GM23248 (cell line): Measurements from ENCODE around the gene CTR9. TPM values are rescaled to one million over a fixed set of nuclear protein-coding genes. Genes with fewer than 3 reads are reported as not detected.

Experiments
- DNase-seq: peaks from one replicate; pipeline ENCODE4 v3.0.0-alpha.2; 2015
- H2AFZ ChIP-seq: fragments of 200-600 bp; sonication (generic); 2 replicates; pipeline ENCODE4 v1.6.1; 2016; ENCODE audit warnings: antibody characterized with exemption
- H3F3A ChIP-seq: fragments of 200-600 bp; sonication (generic); 2 replicates; pipeline ENCODE4 v1.6.1; 2016; ENCODE audit warnings: mild to moderate bottlenecking, antibody characterized with exemption, mixed run types; ENCODE audit not compliant: insufficient read depth
- H3K27ac ChIP-seq: fragments of 200-600 bp; sonication (generic); 2 replicates; pipeline ENCODE4 v1.5.1; 2016; ENCODE audit warnings: mild to moderate bottlenecking
- H3K27me3 ChIP-seq: fragments of 200-600 bp; sonication (generic); replicated peaks from 2 replicates; pipeline ENCODE4 v1.6.1; 2016; ENCODE audit warnings: mild to moderate bottlenecking; ENCODE audit not compliant: insufficient read depth
- H3K36me3 ChIP-seq: fragments of 200-600 bp; sonication (generic); 2 replicates; pipeline ENCODE4 v1.6.1; 2016; ENCODE audit warnings: low read depth, mild to moderate bottlenecking
- H3K4me1 ChIP-seq: fragments of 200-600 bp; sonication (generic); 2 replicates; pipeline ENCODE4 v1.6.1; 2016; ENCODE audit warnings: mild to moderate bottlenecking; ENCODE audit not compliant: insufficient read depth
- H3K4me2 ChIP-seq: fragments of 200-600 bp; sonication (generic); one replicate; pipeline ENCODE4 v1.6.1; 2016; ENCODE audit warnings: mild to moderate bottlenecking; ENCODE audit not compliant: unreplicated experiment
- H3K4me3 ChIP-seq: fragments of 200-600 bp; sonication (generic); 2 replicates; pipeline ENCODE4 v1.5.1; 2016; ENCODE audit warnings: mild to moderate bottlenecking
- H3K79me2 ChIP-seq: fragments of 200-600 bp; sonication (generic); 2 replicates; pipeline ENCODE4 v1.6.1; 2016; ENCODE audit warnings: mild to moderate bottlenecking; ENCODE audit not compliant: insufficient read depth
- H3K9ac ChIP-seq: fragments of 200-600 bp; sonication (generic); 2 replicates; pipeline ENCODE4 v1.6.1; 2016; ENCODE audit warnings: mild to moderate bottlenecking
- H3K9me2 ChIP-seq: fragments of 200-600 bp; sonication (generic); 2 replicates; pipeline ENCODE4 v1.6.1; 2016; ENCODE audit warnings: mixed run types, mild to moderate bottlenecking, moderate library complexity; ENCODE audit not compliant: insufficient read depth
- H3K9me3 ChIP-seq: fragments of 200-600 bp; sonication (generic); one replicate; pipeline ENCODE4 v1.6.1; 2017; ENCODE audit warnings: low read depth
- H4K20me1 ChIP-seq: fragments of 200-600 bp; sonication (generic); 2 replicates; pipeline ENCODE4 v1.6.0; 2016; ENCODE audit not compliant: insufficient read depth
- EZH2 ChIP-seq: fragments of 200-600 bp; sonication (generic); IDR thresholded peaks from 2 replicates; pipeline ENCODE4 v1.6.1; 2018; ENCODE audit warnings: antibody characterized with exemption, mild to moderate bottlenecking; ENCODE audit not compliant: insufficient read depth, poor library complexity, severe bottlenecking
- EZH2phosphoT487 ChIP-seq: fragments of 200-600 bp; sonication (generic); IDR thresholded peaks from 2 replicates; pipeline ENCODE4 v1.6.1; 2018; ENCODE audit warnings: antibody characterized with exemption, moderate library complexity, mild to moderate bottlenecking, low read depth; ENCODE audit not compliant: insufficient read depth
- WGBS, 2 experiments: methylation state at CpG; one replicate each; pipeline ENCODE4 v1.1.6; 2015 to 2017; ENCODE audit warnings: low lambda C conversion rate in 2 of 2, low coverage in 1 of 2; ENCODE audit errors: missing lambda C conversion rate in 2 of 2; 5-methylcytosine and 5-hydroxymethylcytosine counted together
- in situ Hi-C: fragments of 300-500 bp; cut with MboI; formaldehyde crosslinking; loops from 2 replicates; pipeline ENCODE4 v1.15.0; 2020
- polyA plus RNA-seq: library from polyadenylated mRNA; unstranded; fragments of >200 nt; fragmentation: Nextera tagmentation; extraction: Ambion mirVana; gene quantifications from 2 replicates; pipeline ENCODE4 v1.2.1, GENCODE V29; 2016
- small RNA-seq: library from RNA; depleted of rRNA; stranded (forward); fragments of <200 nt; gene quantifications from one replicate; pipeline ENCODE3, GENCODE V24; 2014; ENCODE audit warnings: low read depth, low replicate concordance
- total RNA-seq: library from RNA; depleted of rRNA; stranded (reverse); fragments of >200 nt; shearing (Covaris generic); gene quantifications from 2 replicates; pipeline ENCODE4 v1.2.3, GENCODE V29; 2014; rRNA removed

The CTR9 gene
- total and polyA plus RNA-seq, 2 experiments from 2014 or later, result 20.2 to 32.3 TPM

DNA sequence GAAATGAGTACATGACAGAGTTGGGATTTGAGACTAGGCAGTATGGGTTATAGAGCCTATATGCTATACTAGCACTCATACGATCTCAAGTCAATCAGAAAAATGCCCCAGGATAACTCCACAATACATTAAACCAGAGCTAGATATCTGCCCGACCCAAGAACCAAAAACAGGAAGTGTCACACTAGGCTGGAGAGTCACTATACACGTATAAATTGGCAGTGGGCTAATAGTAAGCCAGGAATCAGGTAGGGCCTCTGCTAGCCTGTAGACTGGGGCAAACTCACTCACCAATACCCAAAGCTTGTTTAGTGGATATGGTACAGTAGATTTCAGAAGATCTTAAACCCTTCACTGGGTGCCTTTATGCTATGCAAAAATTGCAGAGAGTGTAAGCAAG, 73.8 kb downstream of the CTR9 start:
- no peak overlapping the region for H3K9ac ChIP-seq
- H3K9me3 ChIP-seq, result no peaks in the 10 kb centered on the region
- H3K27me3 ChIP-seq, result no peaks in the 10 kb centered on the region
- H3K9me2 ChIP-seq, result no peaks in the 10 kb centered on the region
- in situ Hi-C loops, result no loop called here
- H3K79me2 ChIP-seq, result no peaks in the 10 kb centered on the region
- H4K20me1 ChIP-seq, result no peaks in the 10 kb centered on the region
- H3K4me1 ChIP-seq, result 0 out of 2 replicates have a peak, but pooled peaks cover 9% of the 10 kb centered on the region
- no peak overlapping the region for H3K4me3 ChIP-seq
- no peaks in the 10 kb centered on the region for H3K36me3 ChIP-seq
- no peaks in the 10 kb centered on the region for H3F3A ChIP-seq
- H3K27ac ChIP-seq, result no peak overlapping the region
- WGBS, 2 experiments, result 84% methylated on average over 3 of the region's 3 CpGs
- DNase-seq, result no peak
- H3K4me2 ChIP-seq, result no peak overlapping the region
- TF ChIP-seq EZH2 (no peak), EZH2phosphoT487 (no peak)
- no peak overlapping the region for H2AFZ ChIP-seq

DNA sequence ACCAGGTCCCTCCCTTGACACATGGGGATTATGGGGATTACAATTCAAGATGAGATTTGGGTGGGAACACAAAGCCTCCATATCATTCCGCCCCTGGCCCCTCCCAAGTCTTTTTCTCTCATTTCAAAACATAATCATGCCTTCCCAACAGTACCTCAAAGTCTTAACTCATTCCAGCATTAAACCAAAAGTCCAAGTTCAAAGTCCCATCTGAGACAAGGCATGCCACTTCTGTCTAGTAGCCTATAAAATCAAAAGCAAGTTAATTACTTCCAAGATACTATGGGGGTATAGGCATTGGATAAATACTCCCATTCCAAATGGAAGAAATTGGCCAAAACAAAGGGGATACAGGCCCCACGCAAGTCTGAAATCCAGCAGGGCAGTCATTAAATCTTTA, 77.4 kb downstream of the CTR9 start:
- no peaks in the 10 kb centered on the region for H3K36me3 ChIP-seq
- no peaks in the 10 kb centered on the region for H3F3A ChIP-seq
- no peak for DNase-seq
- no peaks in the 10 kb centered on the region for H3K79me2 ChIP-seq
- no peak overlapping the region for H3K4me2 ChIP-seq
- in situ Hi-C loops, result no loop called here
- H3K27me3 ChIP-seq, result no peaks in the 10 kb centered on the region
- 0 out of 2 replicates have a peak, but pooled peaks cover 5% of the 10 kb centered on the region for H3K4me1 ChIP-seq
- H3K9me2 ChIP-seq, result no peaks in the 10 kb centered on the region
- H3K4me3 ChIP-seq, result no peak overlapping the region
- H2AFZ ChIP-seq, result no peak overlapping the region
- H3K9me3 ChIP-seq, result no peaks in the 10 kb centered on the region
- H4K20me1 ChIP-seq, result no peaks in the 10 kb centered on the region
- TF ChIP-seq EZH2phosphoT487 (no peak), EZH2 (no peak)
- H3K9ac ChIP-seq, result no peak overlapping the region
- 54 to 61% methylated on average over 2 of the region's 2 CpGs for WGBS, 2 experiments
- H3K27ac ChIP-seq, result no peak overlapping the region

DNA sequence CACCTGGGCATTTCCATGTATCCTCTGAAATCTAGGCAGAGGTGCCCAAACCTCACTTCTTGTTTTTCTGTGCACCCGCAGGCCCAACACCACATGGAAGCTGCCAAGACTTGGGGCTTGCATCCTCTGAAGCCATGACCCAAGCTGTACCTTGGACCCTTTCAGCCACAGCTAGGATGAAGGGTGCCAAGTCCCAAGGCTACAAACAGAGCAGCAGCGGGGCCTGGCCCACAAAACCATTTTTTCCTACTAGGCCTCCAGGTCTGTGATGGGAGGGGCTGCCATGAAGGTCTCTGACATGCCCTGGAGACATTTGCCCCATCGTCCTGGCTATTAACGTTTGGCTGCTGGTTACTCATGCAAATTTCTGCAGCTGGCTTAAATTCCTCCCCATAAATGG, 78.1 kb downstream of the CTR9 start:
- Histone ChIP-seq H3K79me2 (no peaks in the 10 kb centered on the region), H3K27me3 (no peaks in the 10 kb centered on the region), H3K9me2 (no peaks in the 10 kb centered on the region), H3F3A (no peaks in the 10 kb centered on the region), H3K9ac (no peak overlapping the region), H3K36me3 (no peaks in the 10 kb centered on the region), H3K9me3 (no peaks in the 10 kb centered on the region), H3K4me3 (no peak overlapping the region), H2AFZ (no peak overlapping the region), H4K20me1 (no peaks in the 10 kb centered on the region), H3K27ac (no peak overlapping the region), H3K4me1 (no peaks in the 10 kb centered on the region), H3K4me2 (no peak overlapping the region)
- no peak for DNase-seq
- in situ Hi-C loops, result no loop called here
- 86 to 89% methylated on average over 4 of the region's 4 CpGs for WGBS, 2 experiments
- TF ChIP-seq EZH2 (no peak), EZH2phosphoT487 (no peak)

Small RNAs within 50 kb of the gene (small RNA-seq; reads per million reads assigned to genes)
- gene RF00019 (not detected), gene SNORD97 (not detected)

Other genes with a start within 250 kb of the CTR9 start
- gene RNF141, start 210.1 kb upstream of the CTR9 start, total RNA-seq, result 35.5 and 35.9 TPM in 2 replicates
- 46.9 and 48.6 TPM in 2 replicates for gene RNF141, start 210.1 kb upstream of the CTR9 start, polyA plus RNA-seq
- not detected in 2 replicates for gene LYVE1, start 182.6 kb upstream of the CTR9 start, total RNA-seq
- gene LYVE1, start 182.6 kb upstream of the CTR9 start, polyA plus RNA-seq, result not detected in 2 replicates
- 5.9 and 6.7 TPM in 2 replicates for gene IRAG1, start 57.5 kb upstream of the CTR9 start, total RNA-seq
- gene IRAG1, start 57.5 kb upstream of the CTR9 start, polyA plus RNA-seq, result 4.5 and 5.3 TPM in 2 replicates
- 673 and 744 TPM in 2 replicates for gene EIF4G2, start 57.7 kb downstream of the CTR9 start, total RNA-seq
- 875 and 882 TPM in 2 replicates for gene EIF4G2, start 57.7 kb downstream of the CTR9 start, polyA plus RNA-seq
- gene ZBED5, start 106.8 kb downstream of the CTR9 start, total RNA-seq, result 25.6 and 32.4 TPM in 2 replicates
- 27.7 and 27.8 TPM in 2 replicates for gene ZBED5, start 106.8 kb downstream of the CTR9 start, polyA plus RNA-seq